Measurements from ENCODE around the gene TRPV2.

Gene TRPV2

GRCh38 chr17:16406742-16407674 is 8.4 kb upstream of the TRPV2 start:
- DNase-seq, result peak; percentile 66

DNA sequence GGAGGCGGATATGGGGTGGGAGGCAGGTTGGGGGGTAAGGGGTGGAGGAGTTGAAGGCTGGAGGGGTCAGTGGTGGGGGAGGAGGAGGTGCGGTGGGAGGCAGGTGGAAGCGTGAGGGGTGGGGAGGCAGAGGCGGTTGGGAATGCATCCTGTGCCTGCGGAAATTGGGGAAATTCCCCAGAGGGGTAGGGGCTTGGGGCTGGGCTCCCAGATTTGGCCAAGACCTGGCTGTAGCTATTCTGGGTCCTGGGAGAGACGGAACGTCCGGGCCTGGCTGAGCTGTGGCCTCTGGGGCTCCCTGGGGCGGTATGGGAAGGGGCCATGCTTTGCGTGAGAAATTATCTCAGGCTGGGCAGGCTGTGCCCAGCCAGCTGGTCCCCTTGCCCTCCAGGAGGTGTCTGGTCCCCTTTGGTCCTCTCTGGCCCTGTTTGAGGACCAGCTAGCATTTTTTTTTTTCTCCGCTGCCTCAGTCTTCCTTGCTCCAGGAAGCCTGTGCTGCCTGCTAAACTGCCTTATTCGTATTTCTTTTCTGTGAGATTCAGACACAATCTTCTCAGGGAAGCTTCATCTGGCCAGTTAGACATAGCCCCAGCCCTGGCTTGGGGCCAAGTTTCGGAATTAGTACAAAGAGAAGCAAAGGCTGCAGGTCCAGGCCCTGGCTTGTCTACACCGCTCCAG is 7.3 kb upstream of the TRPV2 start:
- DNase-seq, result peak; percentile 72

- no peak for DNase-seq
Observed at GRCh38 chr17:16417399-16417798, 2.0 kb downstream of the TRPV2 start.

GRCh38 chr17:16417896-16418684 is 2.7 kb downstream of the TRPV2 start:
- DNase-seq, result no peak

GRCh38 chr17:16418685-16419068 is 3.3 kb downstream of the TRPV2 start:
- DNase-seq, result peak; percentile 18

GRCh38 chr17:16419074-16419928 is 3.9 kb downstream of the TRPV2 start:
- peak; percentile 81 for DNase-seq

- no peak for DNase-seq
Observed at GRCh38 chr17:16419929-16420271, 4.5 kb downstream of the TRPV2 start.

GRCh38 chr17:16422416-16422815 is 7.0 kb downstream of the TRPV2 start:
- DNase-seq, result no peak

DNA sequence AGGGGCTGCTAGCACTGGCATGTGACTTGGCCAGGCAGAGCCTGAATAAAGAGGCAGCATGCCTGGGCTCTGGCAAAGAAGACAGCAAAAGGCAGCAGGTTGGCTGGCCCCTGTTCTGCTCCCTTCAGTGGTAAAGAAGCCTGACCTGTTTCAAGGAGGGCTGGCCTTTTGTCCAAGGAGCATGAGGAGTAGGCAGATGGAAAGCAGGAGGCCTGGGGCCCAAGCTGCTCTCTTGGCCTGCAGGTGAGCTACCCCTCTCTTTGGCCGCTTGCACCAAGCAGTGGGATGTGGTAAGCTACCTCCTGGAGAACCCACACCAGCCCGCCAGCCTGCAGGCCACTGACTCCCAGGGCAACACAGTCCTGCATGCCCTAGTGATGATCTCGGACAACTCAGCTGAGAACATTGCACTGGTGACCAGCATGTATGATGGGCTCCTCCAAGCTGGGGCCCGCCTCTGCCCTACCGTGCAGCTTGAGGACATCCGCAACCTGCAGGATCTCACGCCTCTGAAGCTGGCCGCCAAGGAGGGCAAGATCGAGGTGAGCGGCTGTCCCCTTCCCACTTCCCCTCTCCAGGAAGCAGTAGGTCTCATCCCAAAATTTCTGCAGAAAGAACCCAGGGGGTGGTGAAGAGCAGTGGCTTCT is 8.0 kb downstream of the TRPV2 start:
- no peak for DNase-seq

DNA sequence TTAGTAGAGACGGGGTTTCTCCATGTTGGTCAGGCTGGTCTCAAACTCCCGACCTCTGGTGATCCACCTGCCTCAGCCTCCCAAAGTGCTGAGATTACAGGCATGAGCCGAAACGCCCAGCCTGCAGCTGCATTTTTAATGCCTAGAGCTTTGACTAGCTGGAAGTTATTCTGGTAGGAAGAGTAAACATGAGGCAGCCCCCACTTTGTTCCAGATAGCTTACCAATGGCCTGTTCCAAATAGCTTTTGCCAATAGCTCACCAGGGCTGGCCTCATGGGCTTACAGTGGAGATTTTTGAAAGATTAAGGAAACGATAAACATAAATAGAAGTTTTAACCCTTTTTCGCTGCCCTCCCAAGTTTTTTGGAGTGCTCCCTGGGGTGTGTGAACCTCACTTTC is 9.8 kb downstream of the TRPV2 start:
- no peak for DNase-seq

GRCh38 chr17:16425698-16426659 is 10.6 kb downstream of the TRPV2 start:
- peak; percentile 64 for DNase-seq

DNA sequence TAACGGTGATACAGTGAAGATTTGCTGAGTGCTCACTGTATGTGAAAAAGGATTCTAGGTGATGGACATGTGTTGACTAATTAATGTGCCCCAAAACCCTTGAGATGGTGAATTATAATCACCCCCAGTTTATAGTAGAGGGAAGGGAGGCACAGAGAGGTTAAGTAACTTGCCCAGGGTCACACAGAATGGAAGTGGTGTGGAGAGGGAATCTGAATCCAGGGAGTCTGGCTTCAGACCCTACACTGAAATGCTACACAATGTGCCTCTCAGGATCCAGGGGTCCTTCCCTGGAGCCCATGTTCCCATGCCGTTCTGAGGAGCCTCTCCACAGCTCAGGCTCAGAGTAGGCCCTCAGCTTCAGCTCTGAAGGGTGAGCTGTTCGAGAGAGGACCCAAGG is 11.6 kb downstream of the TRPV2 start:
- no peak for DNase-seq

DNA sequence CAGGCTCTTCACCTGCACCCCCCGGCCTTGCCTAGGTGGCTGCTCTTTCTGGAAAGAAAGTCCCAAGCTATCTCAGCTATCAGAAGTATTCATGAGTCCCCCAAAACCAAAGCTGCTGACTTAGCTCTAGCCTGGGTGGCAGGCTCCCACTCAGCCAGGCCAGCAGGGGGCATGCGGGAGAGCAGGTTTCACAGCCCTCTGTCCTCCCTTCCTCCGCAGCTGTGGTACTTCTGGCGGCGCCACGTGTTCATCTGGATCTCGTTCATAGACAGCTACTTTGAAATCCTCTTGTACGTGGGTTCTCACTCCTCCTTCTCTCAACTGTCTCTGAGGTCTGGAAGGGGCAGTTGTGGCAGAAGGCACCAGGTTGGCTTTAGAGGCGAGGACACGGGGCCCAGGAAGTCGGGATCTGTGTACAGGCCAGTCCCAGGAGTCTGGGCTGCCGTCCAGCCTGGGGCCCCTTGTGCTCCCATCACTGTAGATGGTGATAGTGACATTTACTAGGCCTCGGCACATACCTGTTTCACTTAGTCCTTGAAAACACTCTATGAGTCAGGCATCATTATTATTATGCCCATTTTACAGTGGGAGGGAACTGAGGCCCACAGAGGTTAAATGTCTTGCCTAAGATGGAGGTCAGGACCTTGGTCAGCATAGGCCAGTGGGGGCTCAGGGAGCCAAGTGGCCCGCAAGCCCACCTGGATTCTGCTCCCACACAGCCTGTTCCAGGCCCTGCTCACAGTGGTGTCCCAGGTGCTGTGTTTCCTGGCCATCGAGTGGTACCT is 12.9 kb downstream of the TRPV2 start:
- no peak for DNase-seq

DNA sequence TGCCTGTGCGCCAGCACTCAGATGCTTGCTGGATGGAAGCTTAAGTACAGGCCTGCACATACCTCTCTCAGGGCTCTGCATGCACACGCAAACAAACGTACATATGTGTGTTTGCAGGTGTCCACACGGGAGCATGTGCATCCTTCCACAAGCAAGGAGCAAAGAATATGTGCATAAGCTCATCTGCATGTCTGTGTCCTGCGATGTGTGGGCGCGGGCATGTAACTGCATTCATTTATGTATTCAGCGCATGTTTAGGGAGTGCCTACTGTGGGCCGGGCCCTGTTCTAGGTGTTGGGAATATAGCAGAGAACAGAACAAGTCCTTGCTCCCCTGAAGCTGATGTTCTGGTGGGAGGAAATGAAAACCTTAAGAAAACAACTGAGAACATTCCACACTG is 13.7 kb downstream of the TRPV2 start:
- no peak for DNase-seq

DNA sequence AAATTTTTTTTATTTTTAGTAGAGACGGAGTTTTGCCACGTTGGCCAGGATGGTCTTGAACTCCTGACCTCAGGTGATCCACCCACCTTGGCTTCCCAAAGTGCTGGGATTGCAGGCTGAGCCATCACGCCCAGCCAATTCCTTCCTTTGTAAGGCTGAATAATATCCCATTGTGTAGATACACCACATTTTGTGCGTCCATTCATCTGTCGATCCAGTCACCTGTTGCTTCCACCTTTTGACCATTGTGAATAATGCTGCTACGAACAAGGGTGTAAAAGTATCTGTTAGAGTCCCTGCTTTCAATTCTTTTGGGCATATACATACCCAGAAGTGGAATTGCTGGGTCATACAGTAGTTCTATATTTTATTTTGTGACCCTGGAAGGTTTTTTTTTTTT is 15.3 kb downstream of the TRPV2 start:
- DNase-seq, result no peak

DNA sequence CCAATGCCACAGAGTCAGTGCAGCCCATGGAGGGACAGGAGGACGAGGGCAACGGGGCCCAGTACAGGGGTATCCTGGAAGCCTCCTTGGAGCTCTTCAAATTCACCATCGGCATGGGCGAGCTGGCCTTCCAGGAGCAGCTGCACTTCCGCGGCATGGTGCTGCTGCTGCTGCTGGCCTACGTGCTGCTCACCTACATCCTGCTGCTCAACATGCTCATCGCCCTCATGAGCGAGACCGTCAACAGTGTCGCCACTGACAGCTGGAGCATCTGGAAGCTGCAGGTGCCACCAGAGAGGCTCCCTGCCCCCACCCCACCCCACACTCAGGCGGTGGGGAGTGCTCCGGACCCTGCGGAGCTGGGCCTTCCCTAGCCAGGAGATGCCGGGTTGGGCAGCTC is 16.6 kb downstream of the TRPV2 start:
- DNase-seq, result no peak

DNA sequence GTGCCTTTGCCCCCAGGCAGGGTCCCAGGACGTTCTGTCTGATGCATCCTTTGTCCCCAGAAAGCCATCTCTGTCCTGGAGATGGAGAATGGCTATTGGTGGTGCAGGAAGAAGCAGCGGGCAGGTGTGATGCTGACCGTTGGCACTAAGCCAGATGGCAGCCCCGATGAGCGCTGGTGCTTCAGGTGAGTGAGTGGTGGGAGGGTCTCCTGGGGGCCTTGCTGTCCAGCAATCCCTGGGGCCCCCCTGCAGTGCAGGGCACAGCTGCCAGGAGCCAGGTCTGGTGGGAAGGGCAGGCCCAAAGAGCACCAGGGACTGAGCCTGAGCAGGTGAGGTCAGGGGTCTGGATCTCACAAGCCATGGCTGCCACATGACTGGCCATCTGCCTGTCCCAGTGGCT is 18.1 kb downstream of the TRPV2 start:
- no peak for DNase-seq

- DNase-seq, result no peak
Observed at GRCh38 chr17:16434662-16435061, 19.3 kb downstream of the TRPV2 start.

- DNase-seq, result no peak
Observed at GRCh38 chr17:16435925-16436886, 20.8 kb downstream of the TRPV2 start.
